Kidney (tissue), 14 donors: Measurements from ENCODE around the gene DUSP15. TPM values are rescaled to one million over a fixed set of nuclear protein-coding genes. Genes with fewer than 3 reads are reported as not detected.

Source experiments
- DNase-seq, 5 donors: peaks; one replicate each; pipeline ENCODE4 v3.0.0-alpha.2; 2013 to 2020
- FAIRE-seq: peaks from 2 replicates; lab custom pipeline; 2012; peaks lifted over from hg19 to GRCh38; lab: Jason Lieb, UNC
- H3K27ac ChIP-seq, 2 donors: one replicate each; pipeline ENCODE4 v1.7.0; 2013; ENCODE audit warnings: low read depth in 2 of 2, low read length in 2 of 2, inconsistent platforms in 1 of 2
- H3K27me3 ChIP-seq: one replicate; pipeline ENCODE4 v1.7.1; 2013; ENCODE audit warnings: low read length, inconsistent platforms; ENCODE audit not compliant: control insufficient read depth, insufficient read depth
- H3K36me3 ChIP-seq, 3 donors: one replicate each; pipeline versions ENCODE4 v1.7.0 to v1.7.1; 2013; ENCODE audit warnings: low read length in 3 of 3, control low read depth in 1 of 3, inconsistent platforms in 1 of 3; ENCODE audit not compliant: insufficient read depth in 3 of 3, control insufficient read depth in 2 of 3
- H3K4me1 ChIP-seq, 3 donors: one replicate each; pipeline versions ENCODE4 v1.7.0 to v1.7.1; 2013; ENCODE audit warnings: low read length in 3 of 3, inconsistent platforms in 1 of 3, low read depth in 1 of 3; ENCODE audit not compliant: control insufficient read depth in 2 of 3, insufficient read depth in 2 of 3
- H3K4me3 ChIP-seq, 3 donors: one replicate each; pipeline versions ENCODE4 v1.7.0 to v1.8.1; 2013; ENCODE audit warnings: low read length in 3 of 3, control low read depth in 1 of 3, inconsistent platforms in 1 of 3
- H3K9ac ChIP-seq, 3 donors: one replicate each; pipeline versions ENCODE4 v1.7.0 to v1.7.1; 2013; ENCODE audit warnings: low read length in 3 of 3, control low read depth in 1 of 3, inconsistent platforms in 1 of 3
- H3K9me3 ChIP-seq, 3 donors: one replicate each; pipeline versions ENCODE4 v1.7.0 to v1.7.1; 2013; ENCODE audit warnings: low read length in 3 of 3, control low read depth in 1 of 3, inconsistent platforms in 1 of 3; ENCODE audit not compliant: control insufficient read depth in 2 of 3, insufficient read depth in 1 of 3
- intact Hi-C: fragments of 100-400 bp; cut with DNase I; formaldehyde crosslinking; loops from one replicate; pipeline ENCODE4 v1.11.1; 2022
- polyA plus RNA-seq: library from polyadenylated mRNA; stranded (reverse); fragments of 350-450 nt; fragmentation: Illumina TruSeq; extraction: RNeasy Lipid Tissue Mini Kit (QIAGEN cat#74804); gene quantifications from one replicate; pipeline ENCODE4 v1.2.3, GENCODE V29; 2014; ENCODE audit warnings: low read depth, low replicate concordance; ENCODE audit not compliant: insufficient read depth
- total RNA-seq: library from RNA; stranded (reverse); fragmentation: NEBNext Ultra II Directional; extraction: Animal tissue kit (Norgen Biotek cat#: 25700); gene quantifications from one replicate; pipeline ENCODE4 v1.2.1, GENCODE V29; 2021
- TF ChIP-seq, protein P1 (sequence below): IDR thresholded peaks from 3 replicates; pipeline ENCODE4 v1.5.1; 2012; ENCODE audit warnings: mild to moderate bottlenecking, moderate library complexity, borderline replicate concordance; ENCODE audit not compliant: insufficient read depth; ENCODE audit errors: extremely low read depth
- donor health status: control.
- donor health status: control.
- donor health status: control.
- donor health status: control.
- donor health status: control.
- donor health status: DM: yes; HTN: yes; CAD: no.
- donor health status: Normal renal cell carcinoma (clear cell type).

DUSP15 gene
- total and polyA plus RNA-seq, 2 donors from 2014 or later: 13.2 to 143 TPM

GRCh38 chr20:31858760-31859083 lies 11.6 kb downstream of the DUSP15 start:
- Histone ChIP-seq H3K9me3 (no peaks in the 10 kb centered on the region), H3K27me3 (no peaks in the 10 kb centered on the region), H3K36me3 (peaks cover 0 to 2% (median 0%) of the 10 kb centered on the region in 3 donors), H3K4me1 (peaks cover 0 to 25% (median 8%) of the 10 kb centered on the region in 3 donors), H3K9ac (no peak overlapping the region), H3K4me3 (no peak overlapping the region), H3K27ac (peak overlapping the region in 1 of 2 donors; percentile 34)
- no peak for FAIRE-seq
- no peak for DNase-seq
- TF ChIP-seq, protein P1, sequence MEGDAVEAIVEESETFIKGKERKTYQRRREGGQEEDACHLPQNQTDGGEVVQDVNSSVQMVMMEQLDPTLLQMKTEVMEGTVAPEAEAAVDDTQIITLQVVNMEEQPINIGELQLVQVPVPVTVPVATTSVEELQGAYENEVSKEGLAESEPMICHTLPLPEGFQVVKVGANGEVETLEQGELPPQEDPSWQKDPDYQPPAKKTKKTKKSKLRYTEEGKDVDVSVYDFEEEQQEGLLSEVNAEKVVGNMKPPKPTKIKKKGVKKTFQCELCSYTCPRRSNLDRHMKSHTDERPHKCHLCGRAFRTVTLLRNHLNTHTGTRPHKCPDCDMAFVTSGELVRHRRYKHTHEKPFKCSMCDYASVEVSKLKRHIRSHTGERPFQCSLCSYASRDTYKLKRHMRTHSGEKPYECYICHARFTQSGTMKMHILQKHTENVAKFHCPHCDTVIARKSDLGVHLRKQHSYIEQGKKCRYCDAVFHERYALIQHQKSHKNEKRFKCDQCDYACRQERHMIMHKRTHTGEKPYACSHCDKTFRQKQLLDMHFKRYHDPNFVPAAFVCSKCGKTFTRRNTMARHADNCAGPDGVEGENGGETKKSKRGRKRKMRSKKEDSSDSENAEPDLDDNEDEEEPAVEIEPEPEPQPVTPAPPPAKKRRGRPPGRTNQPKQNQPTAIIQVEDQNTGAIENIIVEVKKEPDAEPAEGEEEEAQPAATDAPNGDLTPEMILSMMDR: no peak
- intact Hi-C loops: no loop called here

DNA sequence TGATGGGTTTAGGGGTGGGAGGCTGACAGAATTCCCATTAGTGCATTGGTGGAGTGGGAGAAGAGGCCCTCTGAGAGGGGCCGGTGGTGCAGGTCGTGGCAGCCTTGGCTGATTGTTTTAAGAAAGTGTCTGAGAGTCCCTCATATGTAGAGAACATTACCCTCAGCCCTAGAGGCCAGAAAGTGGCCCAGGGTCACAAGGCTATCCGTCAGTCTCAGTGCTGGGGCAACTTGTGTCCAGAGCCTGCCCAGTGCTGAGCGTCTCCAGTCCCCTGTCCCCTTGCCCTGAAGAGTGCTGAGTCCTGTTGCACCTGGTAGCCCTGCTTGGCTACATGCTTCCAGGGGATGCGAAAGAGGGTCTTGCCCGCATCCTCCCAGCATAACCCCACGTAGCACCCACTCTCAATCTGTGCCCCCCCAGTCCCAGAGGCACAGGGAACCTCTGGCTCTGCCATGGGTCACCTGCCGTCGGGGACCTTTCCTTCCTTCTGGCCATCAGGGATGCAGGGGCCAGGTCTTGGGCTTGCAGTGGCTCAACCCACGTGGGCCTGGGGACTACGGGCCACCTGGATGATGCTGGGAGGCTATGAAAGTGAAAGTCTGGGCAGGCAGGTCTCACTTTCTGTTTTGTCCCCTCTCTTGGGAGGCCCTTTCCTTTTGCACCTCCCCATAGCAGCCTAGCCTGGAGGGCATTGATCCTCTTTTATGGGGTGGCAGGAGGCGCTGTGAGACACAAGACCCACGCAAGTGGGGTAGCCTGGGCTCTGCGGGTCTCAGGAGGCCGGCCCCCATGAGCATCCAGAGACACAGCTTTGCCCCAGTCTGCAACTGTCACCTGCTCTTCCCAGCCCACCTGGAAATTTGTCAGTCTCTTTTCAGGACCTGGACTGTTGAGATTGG lies 12.2 kb downstream of the DUSP15 start:
- intact Hi-C loops: no loop called here
- Histone ChIP-seq H3K4me1 (peaks cover 0 to 25% (median 8%) of the 10 kb centered on the region in 3 donors), H3K9me3 (no peaks in the 10 kb centered on the region), H3K9ac (no peak overlapping the region), H3K36me3 (no peaks in the 10 kb centered on the region), H3K27ac (no peak overlapping the region), H3K27me3 (no peaks in the 10 kb centered on the region), H3K4me3 (no peak overlapping the region)
- DNase-seq (peak in 2 of 5 donors; percentile 31 to 32), FAIRE-seq (no peak)
- TF ChIP-seq, protein P1: no peak

DNA sequence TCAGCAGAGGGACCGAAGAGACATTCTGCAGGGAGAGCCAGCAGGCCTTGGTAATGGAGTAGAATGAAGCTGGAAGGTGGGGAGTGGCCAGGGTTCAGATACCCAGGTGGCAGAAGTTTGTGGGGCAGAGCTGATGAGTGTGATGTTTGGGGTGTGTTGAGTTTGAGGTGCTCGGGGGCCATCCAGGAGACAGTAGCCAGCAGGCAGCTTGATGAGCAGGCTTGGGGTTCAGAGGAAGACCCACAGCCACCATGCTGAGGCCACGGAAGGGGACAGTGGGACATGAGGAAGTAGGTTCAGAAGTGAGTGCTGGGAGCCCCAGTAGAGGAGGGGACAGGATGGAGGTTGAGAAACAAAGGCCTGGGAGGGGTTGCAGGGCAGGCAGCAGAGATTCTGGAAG lies 13.8 kb downstream of the DUSP15 start:
- intact Hi-C loops: no loop called here
- H3K9ac ChIP-seq: no peak overlapping the region
- H3K27me3 ChIP-seq: no peaks in the 10 kb centered on the region
- TF ChIP-seq, protein P1: no peak
- DNase-seq: no peak
- H3K36me3 ChIP-seq: no peaks in the 10 kb centered on the region
- H3K27ac ChIP-seq: no peak overlapping the region
- H3K4me3 ChIP-seq: no peak overlapping the region
- no peak for FAIRE-seq
- H3K9me3 ChIP-seq: no peaks in the 10 kb centered on the region
- peaks cover 0 to 20% (median 8%) of the 10 kb centered on the region in 3 donors for H3K4me1 ChIP-seq
